COLO668 (cell line): ENCODE data around the gene PSMB4.
A peak's percentile ranks its signal among the peaks of the same experiment; 100 is the strongest.
"Not testable (repeated sequence)": the region's sequence is repeated elsewhere in the genome, so short reads cannot be mapped to it uniquely, and the experiment has no call there.

Source experiments
- DNase-seq: peaks from one replicate; lab custom pipeline; 2025; ENCODE audit not compliant: unreplicated experiment; lab: John Stamatoyannopoulos, UW

PSMB4 gene

GRCh38 chr1:151437396-151437795 is 38.0 kb downstream of the PSMB4 start:
- DNase-seq = not testable (repeated sequence)

GRCh38 chr1:151443846-151444782 is 44.7 kb downstream of the PSMB4 start:
- peak; percentile 72 for DNase-seq

- DNase-seq = no peak
Observed at GRCh38 chr1:151444783-151445177, 45.4 kb downstream of the PSMB4 start.

GRCh38 chr1:151447696-151448095 is 48.3 kb downstream of the PSMB4 start:
- DNase-seq = no peak
